GM21526 (cell line): ENCODE results near the gene ATOH8.

ENCODE experiments used
- ATAC-seq: cut with Tn5 transposase; IDR thresholded peaks from one replicate; pipeline ENCODE4 v1.9.1; 2021; ENCODE audit warnings: moderate library complexity; ENCODE audit not compliant: unreplicated experiment, low FRiP score

ATOH8 gene

GRCh38 chr2:85780316-85781012 lies 26.7 kb downstream of the ATOH8 start:
- ATAC-seq, result no peak

- no peak for ATAC-seq
Measured at GRCh38 chr2:85781013-85781332, 27.2 kb downstream of the ATOH8 start.

- ATAC-seq, result no peak
Measured at GRCh38 chr2:85783796-85784195, 30.0 kb downstream of the ATOH8 start.

- no peak for ATAC-seq
Measured at GRCh38 chr2:85784474-85784986, 30.7 kb downstream of the ATOH8 start.

DNA sequence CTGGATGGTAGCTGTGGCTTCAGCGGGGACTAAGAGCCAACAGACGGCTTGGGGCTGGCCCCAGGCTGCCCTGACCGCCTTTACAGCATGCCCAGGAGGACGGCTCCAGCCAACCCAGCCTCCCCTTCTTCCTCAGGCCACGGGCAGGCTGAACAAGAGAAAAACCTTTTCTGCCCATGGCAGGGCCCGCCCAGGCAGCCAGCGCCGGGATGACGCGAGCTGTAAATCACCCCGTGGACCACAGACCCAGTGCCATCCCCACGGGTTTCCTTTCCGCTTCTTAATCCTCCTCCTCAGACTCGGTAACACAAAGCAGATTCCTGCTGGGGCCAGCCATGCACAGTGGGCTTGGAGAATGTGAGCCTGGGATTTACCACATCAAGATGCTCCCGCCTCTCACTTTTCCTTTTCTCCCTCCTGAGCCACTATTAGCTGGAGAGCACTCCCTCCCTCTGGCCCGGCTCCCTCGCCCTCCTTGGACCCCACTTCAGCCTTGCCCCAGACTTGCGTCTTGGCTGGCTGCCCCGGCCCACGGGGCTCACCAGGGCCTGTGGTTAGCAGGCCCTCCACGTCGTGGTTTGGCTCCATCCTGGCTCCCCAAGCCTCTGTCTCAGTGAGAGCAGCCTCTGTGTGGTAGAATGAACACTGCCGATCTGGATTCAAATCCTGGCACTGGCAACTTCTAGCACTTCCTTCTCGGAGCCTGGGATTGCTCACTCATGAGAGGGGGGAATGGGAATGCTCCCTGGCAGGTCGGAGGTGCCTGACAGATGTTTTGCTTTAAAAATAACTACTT lies 31.4 kb downstream of the ATOH8 start:
- no peak for ATAC-seq

DNA sequence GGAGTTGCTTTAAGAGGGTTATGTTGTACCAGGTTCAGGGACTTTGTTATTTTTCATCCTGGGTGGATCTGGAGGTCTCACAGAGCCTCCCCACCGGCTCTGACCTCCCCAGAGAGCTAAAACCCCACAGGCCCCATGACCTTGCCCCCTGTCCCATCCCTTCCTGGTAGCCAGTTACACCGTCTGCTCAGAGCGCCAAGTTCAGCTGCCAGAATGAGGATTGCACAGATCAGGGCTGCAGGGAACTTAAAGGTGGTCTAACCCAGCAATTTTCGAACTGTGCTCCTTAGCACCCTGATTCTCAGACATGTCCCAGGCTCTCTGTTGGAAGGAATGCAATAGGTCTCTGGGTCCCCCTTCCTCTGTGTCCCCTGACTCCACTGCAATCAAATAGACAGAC lies 32.1 kb downstream of the ATOH8 start:
- ATAC-seq, result no peak

DNA sequence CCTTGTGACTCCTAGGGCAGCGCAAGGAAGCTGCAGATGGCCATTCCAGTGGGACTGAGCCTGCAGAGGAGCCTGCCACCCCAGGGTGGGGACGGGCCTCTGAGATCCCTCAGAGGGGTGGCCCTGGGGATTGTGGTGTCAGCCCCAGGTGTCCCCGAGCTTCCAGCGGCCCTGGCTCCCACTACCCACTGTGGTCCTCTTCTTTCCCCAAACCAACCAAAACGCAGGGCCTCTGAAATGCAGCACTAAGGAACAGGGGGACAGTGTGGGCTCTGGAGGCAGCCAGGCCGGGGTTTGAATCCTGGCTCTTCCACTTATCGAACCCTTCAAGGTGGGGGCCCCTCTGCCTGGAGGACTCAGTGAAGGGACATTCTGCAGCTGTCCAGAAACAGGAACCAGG lies 32.7 kb downstream of the ATOH8 start:
- ATAC-seq, result no peak

DNA sequence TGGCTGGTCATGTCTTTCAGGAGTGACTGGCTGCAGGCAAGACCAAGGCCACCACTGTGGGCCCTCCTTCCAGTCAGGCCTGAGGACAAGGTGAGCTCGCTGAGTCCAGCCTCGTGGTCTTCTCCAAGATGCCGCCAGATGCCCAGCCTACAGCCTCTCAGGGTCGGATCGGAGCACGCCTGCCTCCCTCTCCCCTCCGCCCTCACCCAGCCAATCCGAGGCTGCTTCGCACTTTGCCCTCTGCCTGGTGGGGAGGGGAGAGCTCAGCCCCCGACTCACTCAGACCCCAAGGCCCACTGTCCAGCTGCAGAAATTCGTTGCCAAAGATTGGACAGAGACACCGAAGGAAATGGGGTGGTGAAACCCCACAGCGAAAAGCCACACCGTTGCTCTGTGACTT lies 33.1 kb downstream of the ATOH8 start:
- no peak for ATAC-seq

DNA sequence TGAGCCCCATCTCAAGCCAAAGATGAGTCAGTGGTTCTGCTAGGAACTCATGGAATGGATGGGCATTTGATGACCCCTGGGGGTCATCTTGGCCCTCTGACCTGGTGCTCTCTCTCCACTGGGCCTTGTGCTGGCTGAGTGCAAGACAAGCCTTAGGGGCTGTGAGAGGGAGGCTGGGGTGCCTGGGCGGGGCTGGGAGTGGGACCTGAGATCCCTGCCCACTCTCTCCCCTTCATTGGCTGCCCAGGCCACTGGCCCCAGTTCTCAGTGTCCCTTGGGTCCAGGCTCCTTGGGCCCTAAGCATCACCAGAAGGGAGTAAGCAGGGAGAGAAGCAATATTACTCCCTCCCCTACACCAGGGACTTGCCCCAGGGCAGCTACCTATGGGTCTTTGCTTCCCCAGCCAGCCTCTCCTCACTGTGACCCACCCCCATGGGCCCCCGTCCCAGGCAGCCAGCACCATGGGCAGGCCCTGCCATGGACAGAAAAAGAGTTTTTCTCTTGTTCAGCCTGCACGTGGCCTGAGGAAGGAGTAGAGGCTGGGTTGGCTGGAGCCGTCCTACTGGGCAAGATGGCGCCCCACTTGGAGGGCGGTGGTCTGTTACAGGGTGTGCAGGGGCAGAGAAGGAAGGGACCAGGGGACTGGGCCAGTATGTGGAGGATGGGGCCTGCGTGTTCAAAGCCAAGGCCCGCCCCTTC lies 33.6 kb downstream of the ATOH8 start:
- no peak for ATAC-seq

GRCh38 chr2:85787981-85788340 lies 34.2 kb downstream of the ATOH8 start:
- no peak for ATAC-seq

DNA sequence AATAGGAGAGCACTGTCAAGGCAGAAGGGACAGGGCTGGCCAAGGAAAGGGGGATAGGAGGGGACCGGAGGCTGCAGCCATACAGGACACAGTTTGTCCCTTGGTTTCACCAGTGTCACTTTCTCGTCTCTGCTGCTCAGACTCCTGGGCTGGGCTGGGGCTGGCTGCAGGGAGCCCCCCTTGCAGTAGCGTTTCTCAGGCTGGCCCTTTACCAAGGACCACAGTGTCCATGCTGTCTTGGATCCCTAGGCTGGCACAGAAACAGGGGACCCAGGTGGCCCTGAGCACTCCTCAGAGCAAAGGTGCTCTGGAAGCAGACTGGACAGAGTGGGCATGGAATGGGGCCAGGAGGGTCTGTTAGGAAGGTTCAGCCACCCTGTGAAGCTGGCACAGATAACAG lies 34.8 kb downstream of the ATOH8 start:
- no peak for ATAC-seq

DNA sequence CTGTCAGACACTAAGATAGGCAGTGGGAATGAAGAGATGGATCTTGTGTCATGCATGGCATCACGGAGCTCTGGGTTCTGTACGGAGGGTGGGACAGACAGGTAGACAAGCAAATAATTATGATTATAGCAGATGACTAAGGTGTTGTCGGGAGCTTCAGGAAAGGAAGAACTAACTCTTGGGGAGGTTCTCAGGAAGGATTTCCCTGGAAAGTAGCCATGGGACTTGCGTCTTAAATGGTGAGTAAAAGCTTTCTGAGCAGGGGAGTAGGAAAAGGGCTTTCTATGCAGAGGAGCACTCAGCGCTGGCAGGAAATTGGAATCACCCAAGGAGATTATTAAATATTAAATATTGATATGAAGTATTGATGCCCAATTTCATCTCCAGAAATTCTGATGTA lies 35.5 kb downstream of the ATOH8 start:
- no peak for ATAC-seq

DNA sequence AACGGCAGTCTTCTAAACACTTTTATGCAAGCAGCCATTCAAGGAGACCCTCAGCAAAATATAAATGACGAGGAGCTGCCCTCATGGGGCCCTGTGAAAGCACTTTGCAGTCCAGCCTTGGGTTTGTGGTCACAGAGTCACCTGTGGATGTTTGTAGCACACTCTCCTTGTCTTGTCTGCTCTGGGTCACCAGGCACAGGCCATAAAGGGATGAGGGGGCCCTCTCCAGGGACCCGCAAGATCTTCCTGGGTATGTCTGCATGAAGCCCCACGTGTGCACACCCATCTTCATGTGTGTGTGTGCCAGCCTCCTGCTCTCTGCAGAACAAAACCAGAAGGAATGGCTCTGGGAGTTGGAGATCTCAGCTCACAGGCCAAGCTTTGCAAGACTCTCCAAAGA lies 36.2 kb downstream of the ATOH8 start:
- no peak for ATAC-seq

DNA sequence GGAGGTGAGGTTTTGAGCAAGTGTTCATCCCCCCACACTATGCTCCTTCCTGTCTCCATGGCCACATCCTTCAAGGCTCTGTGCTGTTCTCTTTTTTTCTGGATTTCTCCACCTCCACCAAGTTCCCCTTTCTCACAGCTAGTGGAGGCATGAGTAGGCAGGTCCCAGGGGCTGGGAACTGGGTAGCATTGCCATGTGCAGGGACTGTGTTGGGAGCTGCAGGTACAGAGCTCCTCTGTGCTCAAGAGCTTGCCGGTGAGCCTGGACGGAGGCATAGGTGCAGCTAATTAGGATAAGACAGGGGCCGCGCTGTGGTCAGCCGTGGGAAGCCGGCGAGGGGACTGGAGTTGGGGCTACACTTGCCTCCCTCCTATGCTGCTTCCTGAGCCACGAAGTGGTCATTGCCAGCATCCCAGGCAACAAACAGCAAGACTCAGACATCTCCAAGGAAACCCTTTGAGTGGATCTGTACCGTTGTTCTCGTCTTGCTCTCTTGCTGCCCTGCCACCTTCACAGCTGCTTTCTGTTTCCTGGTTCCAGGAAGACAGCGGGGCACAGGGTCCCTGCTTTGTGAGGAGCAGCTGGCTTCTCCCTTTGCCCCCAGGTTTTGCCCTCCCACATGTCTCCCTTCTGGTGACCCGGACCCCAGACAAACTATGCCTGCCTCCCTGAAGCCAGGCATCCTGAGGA lies 36.9 kb downstream of the ATOH8 start:
- no peak for ATAC-seq

DNA sequence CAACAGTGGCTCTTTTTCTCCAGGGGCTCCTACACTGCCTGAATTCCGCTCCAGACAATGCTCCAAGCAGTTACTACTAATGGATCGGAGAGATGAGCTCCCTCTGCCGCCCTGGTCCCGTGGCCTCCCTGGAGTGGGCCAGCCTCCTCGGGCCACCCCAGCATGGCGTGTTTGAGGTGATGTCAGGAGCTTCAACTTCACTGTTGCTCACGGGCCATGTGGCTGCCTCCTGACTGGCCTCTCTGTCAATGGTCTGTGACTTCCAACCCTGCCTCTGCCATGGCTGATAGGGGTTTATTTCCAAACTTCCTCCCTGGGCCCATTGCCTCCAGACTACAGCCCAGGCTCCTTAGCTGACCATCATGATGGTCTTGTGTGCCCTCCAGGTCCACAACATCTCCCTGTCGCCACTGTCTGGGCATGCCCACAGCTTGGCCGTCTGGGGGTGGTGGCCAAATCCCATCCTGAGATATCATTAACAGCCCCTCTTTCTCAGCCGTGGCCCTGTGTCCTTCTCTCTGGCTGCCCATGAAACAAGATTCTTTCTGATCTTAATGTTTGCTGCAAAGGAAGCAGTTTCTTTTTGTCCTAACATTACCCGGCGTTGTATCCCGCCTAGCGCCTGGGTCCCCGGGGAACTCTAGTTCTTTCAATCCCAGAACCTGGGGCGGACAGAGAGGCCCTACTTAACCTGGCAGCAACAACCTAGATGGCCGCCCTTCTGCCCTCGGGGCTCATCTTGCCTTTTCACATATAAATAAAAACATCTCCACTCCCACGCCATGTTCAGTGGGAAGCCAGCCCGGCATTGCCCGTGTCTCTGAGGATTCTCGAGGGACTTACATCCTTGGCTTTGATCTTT lies 38.1 kb downstream of the ATOH8 start:
- no peak for ATAC-seq

DNA sequence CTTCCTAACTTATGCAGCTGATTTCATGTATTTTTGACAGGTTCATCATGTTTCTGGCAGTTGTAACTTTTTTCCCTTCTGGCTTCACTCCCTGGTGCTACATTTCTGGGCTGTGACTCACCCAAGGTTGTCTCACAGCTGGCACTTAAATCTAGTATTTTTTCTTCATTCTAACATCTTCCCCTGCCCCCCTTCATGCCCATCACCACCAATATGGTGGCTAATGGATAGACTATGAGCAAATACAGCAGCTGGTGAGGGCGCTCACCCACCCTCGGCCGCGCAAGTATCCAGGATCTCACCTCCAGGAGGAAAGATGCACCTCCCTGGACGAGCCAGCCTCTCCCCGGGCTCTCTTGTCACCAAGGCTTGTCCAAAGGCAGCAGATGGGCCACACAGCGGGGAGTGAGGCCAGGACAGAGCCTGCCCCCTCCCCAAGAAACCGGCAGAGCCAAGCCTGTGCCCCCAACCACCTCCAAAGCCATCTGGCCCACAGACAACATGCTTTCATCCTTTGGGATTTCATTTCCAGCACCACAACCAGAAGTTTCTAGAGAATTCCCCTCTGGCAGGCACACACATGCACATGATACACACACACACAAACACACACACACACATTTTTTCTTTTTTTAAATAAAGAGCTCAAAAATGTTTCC lies 39.1 kb downstream of the ATOH8 start:
- no peak for ATAC-seq

- no peak for ATAC-seq
Measured at GRCh38 chr2:85793584-85793983, 39.8 kb downstream of the ATOH8 start.

GRCh38 chr2:85794038-85794441 lies 40.2 kb downstream of the ATOH8 start:
- no peak for ATAC-seq

DNA sequence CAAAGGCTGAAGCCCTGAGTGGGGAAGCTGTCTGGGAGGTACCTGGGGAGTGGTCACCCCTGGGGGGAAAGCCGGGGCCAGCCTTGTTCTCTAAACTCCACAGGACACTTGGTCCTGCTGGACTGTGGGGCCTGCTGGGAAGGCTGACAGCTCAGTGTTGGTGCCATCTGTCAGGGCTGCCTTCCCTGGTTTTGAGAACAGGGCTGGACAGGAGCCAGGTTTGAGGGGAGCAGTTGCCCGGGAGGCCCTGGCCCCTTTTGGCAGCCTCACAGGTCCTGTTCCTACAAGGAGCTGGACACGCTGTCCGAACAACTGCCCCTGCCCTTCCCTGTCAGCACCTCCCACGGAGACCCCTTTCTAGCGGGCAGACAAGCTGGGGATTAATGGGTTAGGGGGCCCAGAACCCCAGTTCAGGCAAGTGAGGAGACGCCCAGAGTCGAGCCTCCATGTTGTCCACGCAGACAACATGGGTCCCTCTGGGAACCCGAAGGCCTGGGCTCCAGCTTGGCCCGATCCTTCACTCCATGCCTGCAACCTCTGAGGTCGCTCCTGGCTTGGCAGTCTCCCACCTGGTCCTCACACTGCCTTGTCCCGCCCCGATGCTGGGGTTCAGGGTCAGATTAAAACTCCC lies 40.8 kb downstream of the ATOH8 start:
- ATAC-seq, result no peak
